DOHH2 (cell line): ENCODE measurements around the gene KANK4.

Experiments
- H3F3A ChIP-seq: fragments of 200-600 bp; sonication (generic), shearing (Covaris generic); 2 replicates; pipeline ENCODE4 v1.6.0; 2016; ENCODE audit warnings: antibody characterized with exemption, mild to moderate bottlenecking; ENCODE audit not compliant: control insufficient read depth, insufficient read depth
- H3K27ac ChIP-seq: fragments of 200-600 bp; sonication (generic); 2 replicates; pipeline ENCODE4 v1.5.1; 2014; ENCODE audit warnings: low read depth, mild to moderate bottlenecking, low read length, moderate library complexity
- H3K27me3 ChIP-seq: fragments of 200-600 bp; sonication (generic); 2 replicates; pipeline ENCODE4 v1.6.1; 2014; ENCODE audit warnings: mild to moderate bottlenecking, low read length, mixed read lengths; ENCODE audit not compliant: control insufficient read depth
- H3K36me3 ChIP-seq: fragments of 200-600 bp; sonication (generic); 2 replicates; pipeline ENCODE4 v1.6.1; 2014; ENCODE audit warnings: mild to moderate bottlenecking, low read length, moderate library complexity, mixed read lengths; ENCODE audit not compliant: control insufficient read depth
- H3K4me1 ChIP-seq: fragments of 200-600 bp; sonication (generic); 2 replicates; pipeline ENCODE4 v1.6.1; 2014; ENCODE audit warnings: mild to moderate bottlenecking, low read length, mixed read lengths; ENCODE audit not compliant: control insufficient read depth
- H3K4me2 ChIP-seq: fragments of 200-600 bp; sonication (generic); 2 replicates; pipeline ENCODE4 v1.6.0; 2014; ENCODE audit warnings: mild to moderate bottlenecking, low read length, moderate library complexity
- H3K4me3 ChIP-seq: fragments of 200-600 bp; sonication (generic); 2 replicates; pipeline ENCODE4 v1.5.1; 2014; ENCODE audit warnings: mild to moderate bottlenecking, low read length, mixed read lengths
- H3K79me2 ChIP-seq: fragments of 200-600 bp; sonication (generic); 2 replicates; pipeline ENCODE4 v1.6.1; 2014; ENCODE audit warnings: mild to moderate bottlenecking, low read length, mixed read lengths; ENCODE audit not compliant: control insufficient read depth
- H3K9me2 ChIP-seq: fragments of 200-600 bp; sonication (generic); replicated peaks from 2 replicates; pipeline ENCODE4 v1.6.1; 2014; ENCODE audit warnings: mild to moderate bottlenecking, low read length, mixed read lengths; ENCODE audit not compliant: control insufficient read depth
- H3K9me3 ChIP-seq: fragments of 200-600 bp; sonication (generic); 2 replicates; pipeline ENCODE4 v1.6.1; 2014; ENCODE audit warnings: antibody characterized with exemption, low read length, mixed read lengths; ENCODE audit not compliant: control insufficient read depth, insufficient read depth
- H4K20me1 ChIP-seq: fragments of 200-600 bp; sonication (generic); 2 replicates; pipeline ENCODE4 v1.6.0; 2014; ENCODE audit warnings: low read depth, mild to moderate bottlenecking, antibody characterized with exemption, low read length, moderate library complexity; ENCODE audit not compliant: control insufficient read depth, insufficient read depth
- CTCF ChIP-seq: fragments of 200-600 bp; sonication (generic); IDR thresholded peaks from one replicate; pipeline ENCODE4 v1.5.1; 2014; ENCODE audit warnings: antibody characterized with exemption, mild to moderate bottlenecking, low read depth, low read length; ENCODE audit not compliant: poor library complexity, severe bottlenecking
- EZH2phosphoT487 ChIP-seq: fragments of 200-600 bp; sonication (generic); IDR thresholded peaks from 2 replicates; pipeline ENCODE4 v1.6.1; 2017; ENCODE audit warnings: borderline replicate concordance, mild to moderate bottlenecking, antibody characterized with exemption, low read length, moderate library complexity, mixed read lengths

KANK4 gene

DNA sequence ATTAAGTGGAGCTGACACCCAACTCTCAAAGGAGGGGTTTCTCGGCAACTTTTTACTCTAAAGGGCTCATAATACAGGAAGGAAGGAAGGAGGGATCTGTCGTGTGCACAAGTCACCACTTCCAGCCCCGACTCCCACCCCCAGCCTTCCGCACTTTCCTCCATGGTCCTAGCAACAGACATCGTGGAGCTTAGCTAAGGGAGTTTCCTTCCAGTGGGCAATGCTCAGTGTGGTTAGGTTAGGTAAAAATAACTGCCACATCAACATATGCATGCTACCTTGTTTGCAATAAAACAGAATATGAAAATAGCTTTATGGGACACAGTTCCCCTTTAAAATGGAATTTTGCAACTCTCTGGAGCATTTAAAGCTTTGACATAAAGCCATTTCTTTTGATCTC is 35.2 kb downstream of the KANK4 start:
- no peaks in the 10 kb centered on the region for H3K79me2 ChIP-seq
- no peak overlapping the region for H3K4me3 ChIP-seq
- H3K36me3 ChIP-seq: no peaks in the 10 kb centered on the region
- TF ChIP-seq EZH2phosphoT487 (no peak), CTCF (no peak)
- H3F3A ChIP-seq: no peaks in the 10 kb centered on the region
- no peaks in the 10 kb centered on the region for H3K9me2 ChIP-seq
- no peaks in the 10 kb centered on the region for H3K4me1 ChIP-seq
- H3K4me2 ChIP-seq: no peak overlapping the region
- H3K27ac ChIP-seq: no peak overlapping the region
- H3K27me3 ChIP-seq: peaks cover 18% of the 10 kb centered on the region
- 0 out of 2 replicates have a peak, but pooled peaks cover 4% of the 10 kb centered on the region for H3K9me3 ChIP-seq
- no peaks in the 10 kb centered on the region for H4K20me1 ChIP-seq

DNA sequence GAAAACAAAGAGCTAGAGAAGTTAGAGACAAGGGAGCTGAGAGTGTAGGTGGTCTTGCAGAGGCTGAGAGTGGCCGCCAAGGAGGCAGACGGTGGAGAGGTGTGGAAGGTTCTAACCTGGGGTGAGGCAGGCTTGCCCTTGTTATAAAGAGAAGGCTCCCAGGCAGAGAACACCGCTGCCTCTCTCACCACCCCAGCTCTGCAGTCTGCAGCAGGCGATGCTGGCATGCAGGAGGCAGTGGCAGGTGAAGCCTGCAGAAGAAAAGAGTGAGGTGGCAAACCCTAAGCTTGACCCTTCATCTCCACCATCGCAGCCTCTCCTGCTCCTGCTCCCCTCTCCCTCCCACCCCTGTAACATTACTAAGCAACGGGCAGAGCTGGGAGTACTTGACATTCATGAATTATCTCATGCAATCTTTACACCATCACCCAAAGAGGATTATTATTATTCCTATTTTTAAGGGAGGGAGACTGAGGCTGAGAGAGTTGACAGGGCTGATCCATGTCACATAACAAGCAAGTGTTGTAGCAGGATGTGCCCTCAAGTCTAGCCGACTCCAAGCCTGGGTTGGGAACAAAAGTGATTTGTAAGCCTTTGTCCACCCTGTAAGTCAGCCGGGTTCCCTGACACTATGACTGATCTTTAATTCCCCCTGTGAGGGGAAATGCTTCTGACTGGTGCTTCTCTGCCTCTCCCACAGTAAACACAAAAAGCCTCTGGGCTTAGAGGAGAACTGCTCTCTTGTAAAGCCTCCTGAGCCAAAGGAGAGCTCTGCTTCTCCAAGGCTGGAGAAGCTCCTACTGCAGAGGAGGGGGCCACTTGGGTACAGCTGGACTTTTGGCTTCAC is 36.1 kb downstream of the KANK4 start:
- H3K27ac ChIP-seq: no peak overlapping the region
- no peaks in the 10 kb centered on the region for H3K4me1 ChIP-seq
- H3K79me2 ChIP-seq: no peaks in the 10 kb centered on the region
- H3K9me2 ChIP-seq: no peaks in the 10 kb centered on the region
- H3K4me3 ChIP-seq: no peak overlapping the region
- H3K36me3 ChIP-seq: no peaks in the 10 kb centered on the region
- H3F3A ChIP-seq: no peaks in the 10 kb centered on the region
- H3K27me3 ChIP-seq: peaks cover 18% of the 10 kb centered on the region
- no peak for TF ChIP-seq EZH2phosphoT487
- no peak for TF ChIP-seq CTCF
- 0 out of 2 replicates have a peak, but pooled peaks cover 4% of the 10 kb centered on the region for H3K9me3 ChIP-seq
- H3K4me2 ChIP-seq: no peak overlapping the region
- H4K20me1 ChIP-seq: no peaks in the 10 kb centered on the region

- Histone ChIP-seq H3K36me3 (no peaks in the 10 kb centered on the region), H3F3A (no peaks in the 10 kb centered on the region), H3K4me3 (no peak overlapping the region), H3K9me2 (no peaks in the 10 kb centered on the region), H3K27me3 (peaks cover 7% of the 10 kb centered on the region; the same call in 1 of the 2 replicates), H3K4me1 (no peaks in the 10 kb centered on the region), H3K9me3 (0 out of 2 replicates have a peak, but pooled peaks cover 4% of the 10 kb centered on the region), H4K20me1 (no peaks in the 10 kb centered on the region), H3K4me2 (no peak overlapping the region), H3K79me2 (no peaks in the 10 kb centered on the region), H3K27ac (no peak overlapping the region)
- TF ChIP-seq EZH2phosphoT487: no peak
- no peak for TF ChIP-seq CTCF
Observed at GRCh38 chr1:62281922-62282555, 37.2 kb downstream of the KANK4 start.
